ENCODE measurements around the gene VPS29. TPM values are rescaled to one million over a fixed set of nuclear protein-coding genes. Genes with fewer than 3 reads are reported as not detected.
"Not testable (repeated sequence)": the region's sequence is repeated elsewhere in the genome, so short reads cannot be mapped to it uniquely, and the experiment has no call there.

The VPS29 gene
- polyA plus RNA-seq, 1 donor, result 112 TPM

- not testable (repeated sequence) for DNase-seq
Observed at GRCh38 chr12:110520876-110521712, 19.2 kb upstream of the VPS29 start.

- not testable (repeated sequence) for DNase-seq
Observed at GRCh38 chr12:110518014-110518413, 16.1 kb upstream of the VPS29 start.

- no peak for DNase-seq
Observed at GRCh38 chr12:110516995-110517394, 15.1 kb upstream of the VPS29 start.

GRCh38 chr12:110514363-110514762, 12.5 kb upstream of the VPS29 start:
- no peak for DNase-seq

GRCh38 chr12:110513842-110514241, 11.9 kb upstream of the VPS29 start:
- no peak for DNase-seq

- no peak for DNase-seq
Observed at GRCh38 chr12:110508071-110508586, 6.2 kb upstream of the VPS29 start.

- DNase-seq, result no peak
Observed at GRCh38 chr12:110505332-110505731, 3.4 kb upstream of the VPS29 start.

- DNase-seq, result no peak
Observed at GRCh38 chr12:110503432-110503831, 1.5 kb upstream of the VPS29 start.

- peak; percentile 22 for DNase-seq
Observed at GRCh38 chr12:110501399-110501751, 536 bp downstream of the VPS29 start.

GRCh38 chr12:110498984-110499706, 2.8 kb downstream of the VPS29 start:
- DNase-seq, result no peak

- DNase-seq, result no peak
Observed at GRCh38 chr12:110475426-110475825, 26.5 kb downstream of the VPS29 start.

- DNase-seq, result peak; percentile 97
Observed at GRCh38 chr12:110468214-110469048, 33.5 kb downstream of the VPS29 start, which contains the start of the genes FAM216A and GPN3. Gene FAM216A, plus strand, starts transcription at chr12:110468845. Its CDS starts 31 bp downstream, at chr12:110468876. Gene GPN3, minus strand, starts transcription at chr12:110468257. Its CDS starts 54 bp downstream, at chr12:110468203.

GRCh38 chr12:110467847-110468213, 34.1 kb downstream of the VPS29 start:
- no peak for DNase-seq

- no peak for DNase-seq
Observed at GRCh38 chr12:110466791-110467190, 35.1 kb downstream of the VPS29 start.

GRCh38 chr12:110465765-110466164, 36.1 kb downstream of the VPS29 start:
- not testable (repeated sequence) for DNase-seq

GRCh38 chr12:110465024-110465423, 36.9 kb downstream of the VPS29 start:
- DNase-seq, result no peak

GRCh38 chr12:110461189-110461588, 40.7 kb downstream of the VPS29 start:
- DNase-seq, result not testable (repeated sequence)

GRCh38 chr12:110458756-110459155, 43.2 kb downstream of the VPS29 start:
- no peak for DNase-seq

- DNase-seq, result no peak
Observed at GRCh38 chr12:110453569-110454296, 48.2 kb downstream of the VPS29 start.

GRCh38 chr12:110451263-110451662, 50.6 kb downstream of the VPS29 start:
- no peak for DNase-seq

GRCh38 chr12:110449799-110450497, 52.0 kb downstream of the VPS29 start, which contains the start of gene ARPC3:
Gene ARPC3, minus strand, starts transcription at chr12:110450337. Its CDS starts 77 bp downstream, at chr12:110450260.
- peak; percentile 96 for DNase-seq

All from hindlimb muscle (tissue), 1 donor.